Breast epithelium (tissue), 4 donors: ENCODE measurements around the gene C11orf42. TPM values are rescaled to one million over a fixed set of nuclear protein-coding genes. Genes with fewer than 3 reads are reported as not detected.

Experiments
- DNase-seq, 2 donors: peaks; one replicate each; pipeline ENCODE4 v3.0.0-alpha.2; 2019; ENCODE audit warnings: low spot score in 2 of 2
- H3K27ac ChIP-seq, 2 donors: fragments of 200-600 bp; sonication (generic) in 1 of 2; one replicate each; pipeline ENCODE4 v1.5.1; 2016 to 2019; ENCODE audit warnings: mild to moderate bottlenecking in 1 of 2
- H3K27me3 ChIP-seq, 2 donors: fragments of 200-600 bp; sonication (generic) in 1 of 2; one replicate each; pipeline versions ENCODE4 v1.5.1 to v1.6.0; 2017 to 2019; ENCODE audit warnings: control low read depth in 1 of 2, mild to moderate bottlenecking in 1 of 2
- H3K36me3 ChIP-seq: fragments of 200-600 bp; one replicate; pipeline ENCODE4 v1.5.1; 2019
- H3K4me1 ChIP-seq, 2 donors: fragments of 200-600 bp; sonication (generic); one replicate each; pipeline ENCODE4 v1.5.1; 2016 to 2019; ENCODE audit warnings: control low read depth in 1 of 2
- H3K4me3 ChIP-seq, 3 donors: fragments of 200-600 bp; sonication (generic); 1 replicate in 2 of 3; 2 replicates in 1 of 3; pipeline ENCODE4 v1.5.1; 2016 to 2019; ENCODE audit warnings: mild to moderate bottlenecking in 3 of 3, moderate library complexity in 2 of 3
- H3K9me3 ChIP-seq, 2 donors: fragments of 200-600 bp; sonication (generic) in 1 of 2; one replicate each; pipeline ENCODE4 v1.5.1; 2016 to 2019; ENCODE audit warnings: control low read depth in 1 of 2
- POLR2A ChIP-seq: fragments of 450-650 bp; IDR thresholded peaks from one replicate; pipeline ENCODE4 v1.6.1; 2016; ENCODE audit warnings: antibody characterized with exemption, mild to moderate bottlenecking, moderate library complexity
- POLR2AphosphoS5 ChIP-seq, 3 donors: sonication (generic); formaldehyde crosslinking; IDR thresholded peaks; one replicate each; pipeline ENCODE4 v1.6.1; 2017; ENCODE audit warnings: antibody characterized with exemption in 3 of 3
- intact Hi-C: fragments of 100-400 bp; cut with DNase I; formaldehyde crosslinking; loops from one replicate; pipeline ENCODE4 v1.15.1; 2023; ENCODE audit warnings: low total_unique reads
- total RNA-seq, 3 donors: library from RNA; depleted of rRNA; stranded (reverse); fragments of >200 nt; gene quantifications; one replicate each; pipeline ENCODE4 v1.1.0, GENCODE V29; 2016
- TF ChIP-seq, protein P1 (sequence below), 3 donors: fragments of 450-650 bp; IDR thresholded peaks; one replicate each; pipeline ENCODE4 v1.5.1; 2016 to 2017; ENCODE audit warnings: antibody characterized with exemption in 3 of 3, mild to moderate bottlenecking in 3 of 3, moderate library complexity in 3 of 3

C11orf42 gene
- total RNA-seq, 3 donors from 2014 or later = not detected

DNA sequence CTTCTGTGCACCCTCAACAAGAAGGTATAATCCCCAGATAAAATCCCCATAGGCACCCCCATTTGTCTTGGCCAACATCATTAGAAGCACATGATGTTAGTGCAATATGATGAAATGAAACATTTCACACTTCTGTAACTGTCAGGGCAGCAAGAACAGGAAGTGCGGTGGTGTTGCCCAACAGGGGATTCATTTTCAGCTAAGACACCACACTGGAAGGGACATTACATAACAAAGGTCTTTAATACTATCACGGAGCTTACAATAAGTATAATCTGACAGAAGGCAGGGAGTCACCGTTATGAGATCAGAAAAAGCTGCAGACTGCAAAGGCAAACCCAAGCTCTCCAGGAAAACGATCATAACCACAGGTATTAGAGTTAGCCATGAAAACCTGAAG lies 4.4 kb upstream of the C11orf42 start:
- no peak overlapping the region for H3K27ac ChIP-seq

DNA sequence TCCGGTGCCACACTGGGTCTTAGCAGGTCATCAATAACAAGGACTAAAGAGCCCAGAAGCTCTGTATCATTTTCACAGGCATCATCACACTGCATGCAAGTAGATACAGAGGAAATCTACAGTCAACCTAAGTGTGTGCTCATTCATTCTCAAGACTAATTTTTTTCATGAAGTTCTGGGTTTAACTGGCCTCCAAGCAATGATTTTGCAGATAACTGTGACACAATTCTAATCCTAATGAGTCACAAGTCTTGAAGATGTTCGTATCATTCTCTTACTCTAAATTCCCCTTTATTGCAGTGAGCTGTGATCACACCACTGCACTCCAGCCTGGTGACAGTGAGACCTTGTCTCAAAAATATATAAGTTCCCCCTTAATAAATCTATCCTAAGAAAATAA lies 3.9 kb upstream of the C11orf42 start:
- no peaks in the 10 kb centered on the region for H3K36me3 ChIP-seq
- H3K4me1 ChIP-seq = no peaks in the 10 kb centered on the region
- intact Hi-C loops = no loop called here
- no peak for TF ChIP-seq POLR2AphosphoS5 (IDR thresholded peaks at IDR 0.05)
- TF ChIP-seq, protein P1, sequence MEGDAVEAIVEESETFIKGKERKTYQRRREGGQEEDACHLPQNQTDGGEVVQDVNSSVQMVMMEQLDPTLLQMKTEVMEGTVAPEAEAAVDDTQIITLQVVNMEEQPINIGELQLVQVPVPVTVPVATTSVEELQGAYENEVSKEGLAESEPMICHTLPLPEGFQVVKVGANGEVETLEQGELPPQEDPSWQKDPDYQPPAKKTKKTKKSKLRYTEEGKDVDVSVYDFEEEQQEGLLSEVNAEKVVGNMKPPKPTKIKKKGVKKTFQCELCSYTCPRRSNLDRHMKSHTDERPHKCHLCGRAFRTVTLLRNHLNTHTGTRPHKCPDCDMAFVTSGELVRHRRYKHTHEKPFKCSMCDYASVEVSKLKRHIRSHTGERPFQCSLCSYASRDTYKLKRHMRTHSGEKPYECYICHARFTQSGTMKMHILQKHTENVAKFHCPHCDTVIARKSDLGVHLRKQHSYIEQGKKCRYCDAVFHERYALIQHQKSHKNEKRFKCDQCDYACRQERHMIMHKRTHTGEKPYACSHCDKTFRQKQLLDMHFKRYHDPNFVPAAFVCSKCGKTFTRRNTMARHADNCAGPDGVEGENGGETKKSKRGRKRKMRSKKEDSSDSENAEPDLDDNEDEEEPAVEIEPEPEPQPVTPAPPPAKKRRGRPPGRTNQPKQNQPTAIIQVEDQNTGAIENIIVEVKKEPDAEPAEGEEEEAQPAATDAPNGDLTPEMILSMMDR (IDR thresholded peaks at IDR 0.05) = no peak
- TF ChIP-seq POLR2A = no peak
- no peak overlapping the region for H3K27ac ChIP-seq
- no peaks in the 10 kb centered on the region for H3K27me3 ChIP-seq
- DNase-seq = no peak
- H3K9me3 ChIP-seq = no peaks in the 10 kb centered on the region
- H3K4me3 ChIP-seq = no peak overlapping the region

More for the DNA sequence above, 4.4 kb upstream of the C11orf42 start:
- Histone ChIP-seq H3K4me3 (no peak overlapping the region), H3K27me3 (no peaks in the 10 kb centered on the region), H3K4me1 (no peaks in the 10 kb centered on the region), H3K9me3 (no peaks in the 10 kb centered on the region), H3K36me3 (no peaks in the 10 kb centered on the region)
- TF ChIP-seq POLR2AphosphoS5 (IDR thresholded peaks at IDR 0.05) = no peak
- TF ChIP-seq, protein P1 (IDR thresholded peaks at IDR 0.05) = no peak
- no peak for TF ChIP-seq POLR2A
- DNase-seq = no peak
- intact Hi-C loops = no loop called here

DNA sequence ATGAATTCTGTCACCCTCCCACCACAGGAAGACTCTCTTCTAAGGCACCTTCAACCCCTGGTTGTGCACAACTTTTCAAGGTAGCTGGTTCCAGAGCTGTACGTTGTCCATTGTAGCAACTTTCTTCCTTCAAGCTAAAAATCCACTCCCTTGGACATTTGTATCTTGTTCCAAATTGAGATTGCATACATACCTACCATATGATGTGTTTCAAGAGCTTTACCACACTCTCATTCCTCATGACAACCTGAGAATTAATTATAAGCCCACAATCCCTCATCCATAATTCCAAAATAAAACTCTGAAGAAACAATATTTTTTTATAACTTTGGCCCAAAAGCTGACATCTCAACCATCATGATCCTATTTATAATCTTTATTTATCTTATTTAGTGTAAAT lies 3.3 kb upstream of the C11orf42 start:
- Histone ChIP-seq H3K27me3 (no peaks in the 10 kb centered on the region), H3K9me3 (no peaks in the 10 kb centered on the region), H3K4me1 (no peaks in the 10 kb centered on the region), H3K4me3 (no peak overlapping the region), H3K27ac (no peak overlapping the region), H3K36me3 (no peaks in the 10 kb centered on the region)
- no peak for DNase-seq
- TF ChIP-seq POLR2AphosphoS5 (IDR thresholded peaks at IDR 0.05) = no peak
- intact Hi-C loops = no loop called here

DNA sequence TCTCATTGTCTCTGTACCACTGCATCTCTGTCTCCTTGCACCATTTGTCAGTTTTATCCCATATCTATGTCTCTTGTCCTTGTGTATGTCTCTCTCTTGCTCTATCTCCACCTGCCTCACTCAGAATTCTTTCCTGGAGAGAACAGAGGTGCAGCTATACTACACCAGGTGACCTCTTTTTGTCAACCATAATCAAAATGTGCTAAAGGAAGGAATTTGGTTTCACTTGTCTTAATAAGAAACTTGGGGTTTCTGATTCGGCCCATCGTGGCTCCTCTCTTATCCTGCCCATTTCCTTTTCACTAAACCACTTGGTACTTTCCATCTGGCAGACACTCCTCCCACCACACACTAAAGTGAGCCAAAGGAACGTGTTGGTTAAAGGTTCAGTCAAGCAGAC lies 2.0 kb upstream of the C11orf42 start:
- H3K27ac ChIP-seq = no peak overlapping the region
- intact Hi-C loops = no loop called here
- TF ChIP-seq POLR2A = no peak
- no peak for TF ChIP-seq POLR2AphosphoS5 (IDR thresholded peaks at IDR 0.05)

DNA sequence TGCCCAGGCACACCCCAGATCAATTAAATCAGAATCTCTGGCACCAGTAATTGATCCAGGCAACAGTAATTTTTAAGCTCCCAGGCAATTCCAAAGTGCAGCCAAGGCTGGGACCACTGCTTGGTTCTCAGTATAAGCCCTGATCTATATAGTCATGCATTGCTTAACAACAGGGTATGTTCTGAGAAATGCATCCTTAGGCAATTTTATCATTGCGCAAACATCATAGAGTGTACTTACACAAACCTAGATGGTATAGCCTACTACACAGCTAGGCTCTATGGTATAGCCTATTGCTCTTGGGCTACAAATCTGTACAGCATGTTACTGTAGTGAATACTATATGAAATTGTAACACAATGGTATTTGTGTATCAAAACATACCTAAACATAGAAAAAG lies 651 bp upstream of the C11orf42 start:
- no peaks in the 10 kb centered on the region for H3K27me3 ChIP-seq
- H3K4me3 ChIP-seq = no peak overlapping the region
- H3K4me1 ChIP-seq = no peaks in the 10 kb centered on the region
- H3K36me3 ChIP-seq = no peaks in the 10 kb centered on the region
- no peak for DNase-seq
- TF ChIP-seq POLR2A = no peak
- no peak for TF ChIP-seq POLR2AphosphoS5 (IDR thresholded peaks at IDR 0.05)
- TF ChIP-seq, protein P1 (IDR thresholded peaks at IDR 0.05) = no peak
- no peak overlapping the region for H3K27ac ChIP-seq
- intact Hi-C loops = no loop called here
- no peaks in the 10 kb centered on the region for H3K9me3 ChIP-seq

More for the DNA sequence above, 2.0 kb upstream of the C11orf42 start:
- H3K36me3 ChIP-seq = no peaks in the 10 kb centered on the region
- no peaks in the 10 kb centered on the region for H3K9me3 ChIP-seq
- no peaks in the 10 kb centered on the region for H3K27me3 ChIP-seq
- H3K4me3 ChIP-seq = no peak overlapping the region
- no peaks in the 10 kb centered on the region for H3K4me1 ChIP-seq
- no peak for DNase-seq

DNA sequence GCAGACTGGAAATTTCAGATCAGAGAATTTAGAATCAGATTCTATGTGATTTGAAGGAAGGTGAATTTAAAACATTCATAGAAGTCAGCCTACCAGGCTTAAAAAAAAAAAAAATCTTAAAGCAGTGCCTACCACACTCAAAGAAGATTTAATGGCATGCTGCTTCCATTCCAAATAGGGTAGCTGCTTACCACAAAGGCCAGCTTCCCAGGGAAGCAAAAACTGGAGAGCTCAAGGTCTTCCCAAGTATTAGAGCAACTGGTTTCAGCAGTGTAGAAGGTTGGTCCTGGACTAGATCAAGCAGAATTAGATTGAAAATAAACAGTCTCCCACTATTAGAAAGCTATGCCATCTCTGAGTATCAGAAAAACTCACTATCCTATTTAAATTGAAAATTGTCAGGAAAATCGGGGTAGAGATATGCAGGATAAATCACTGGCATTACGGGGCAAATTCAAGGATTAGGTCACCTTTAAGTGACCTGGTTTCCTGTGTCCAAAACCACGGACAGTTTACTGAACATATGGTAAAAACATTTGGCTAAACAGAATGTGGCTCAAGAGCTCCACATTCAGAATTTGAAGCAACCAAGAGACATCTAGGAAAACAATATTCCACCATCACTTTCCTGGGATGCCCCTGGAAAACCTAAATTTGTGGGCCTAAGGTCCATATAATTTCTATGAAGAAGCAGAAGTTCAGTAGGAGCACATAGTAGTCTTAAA lies 1.3 kb downstream of the C11orf42 start:
- Histone ChIP-seq H3K27me3 (no peaks in the 10 kb centered on the region), H3K27ac (no peak overlapping the region), H3K4me3 (no peak overlapping the region), H3K36me3 (peaks cover 6% of the 10 kb centered on the region), H3K4me1 (no peaks in the 10 kb centered on the region), H3K9me3 (no peaks in the 10 kb centered on the region)
- intact Hi-C loops = no loop called here
- TF ChIP-seq, protein P1 (IDR thresholded peaks at IDR 0.05) = no peak
- TF ChIP-seq POLR2A (no peak), POLR2AphosphoS5 (IDR thresholded peaks at IDR 0.05) (no peak)
- no peak for DNase-seq
